Stimulated activated naive CD8-positive, alpha-beta T cell treated with anti-CD3 and anti-CD28 coated beads, Interleukin-15, Interleukin-2, amounts not matched to agents 100 U/mL and 50 U/mL, for 24 hours (primary cell): ENCODE data around the gene SOCS1.

Source experiments
- ATAC-seq: fragments of 150-1000 bp; cut with Tn5 transposase; one replicate; pipeline ENCODE4 v1.10.0; 2021
- DNase-seq: peaks from one replicate; pipeline ENCODE4 v3.0.0; 2021

Gene SOCS1

GRCh38 chr16:11245222-11245737, 10.7 kb downstream of the SOCS1 start:
- DNase-seq = no peak
- ATAC-seq = no peak

GRCh38 chr16:11242658-11243057, 13.3 kb downstream of the SOCS1 start:
- DNase-seq (no peak), ATAC-seq (no peak)

- no peak for DNase-seq
- ATAC-seq = no peak
Measured at GRCh38 chr16:11241480-11242204, 14.4 kb downstream of the SOCS1 start.

- DNase-seq (no peak), ATAC-seq (no peak)
Measured at GRCh38 chr16:11240636-11241473, 15.1 kb downstream of the SOCS1 start.

- DNase-seq = no peak
- peak; percentile 74 for ATAC-seq
Measured at GRCh38 chr16:11239644-11240632, 16.1 kb downstream of the SOCS1 start.

GRCh38 chr16:11238272-11239202, 17.5 kb downstream of the SOCS1 start:
- DNase-seq = no peak

GRCh38 chr16:11236461-11237254, 19.3 kb downstream of the SOCS1 start:
- ATAC-seq = no peak
- no peak for DNase-seq

More at GRCh38 chr16:11238272-11239202, 17.5 kb downstream of the SOCS1 start:
- no peak for ATAC-seq

- no peak for DNase-seq
Measured at GRCh38 chr16:11235703-11235991, 20.4 kb downstream of the SOCS1 start.

GRCh38 chr16:11234884-11235702, 20.9 kb downstream of the SOCS1 start:
- no peak for DNase-seq
- no peak for ATAC-seq

More at GRCh38 chr16:11235703-11235991, 20.4 kb downstream of the SOCS1 start:
- no peak for ATAC-seq

- DNase-seq (peak; percentile 80), ATAC-seq (peak; percentile 74)
Measured at GRCh38 chr16:11233727-11234376, 22.2 kb downstream of the SOCS1 start.

GRCh38 chr16:11232852-11233726, 22.9 kb downstream of the SOCS1 start:
- ATAC-seq (peak; percentile 83), DNase-seq (peak; percentile 91)

- ATAC-seq (no peak), DNase-seq (no peak)
Measured at GRCh38 chr16:11232302-11232851, 23.6 kb downstream of the SOCS1 start.

- DNase-seq (no peak), ATAC-seq (no peak)
Measured at GRCh38 chr16:11231367-11231970, 24.5 kb downstream of the SOCS1 start.

GRCh38 chr16:11229906-11230305, 26.1 kb downstream of the SOCS1 start:
- ATAC-seq = no peak
- DNase-seq = no peak

- ATAC-seq (no peak), DNase-seq (no peak)
Measured at GRCh38 chr16:11229432-11229831, 26.6 kb downstream of the SOCS1 start.

GRCh38 chr16:11225677-11226549, 30.1 kb downstream of the SOCS1 start:
- DNase-seq (no peak), ATAC-seq (no peak)
